Ascending aorta (tissue), 2 donors: Measurements from ENCODE around the gene NCS1. TPM values are rescaled to one million over a fixed set of nuclear protein-coding genes. Genes with fewer than 3 reads are reported as not detected.
A peak's percentile ranks its signal among the peaks of the same experiment; 100 is the strongest.
"Not testable (repeated sequence)": the region's sequence is repeated elsewhere in the genome, so short reads cannot be mapped to it uniquely, and the experiment has no call there.

Source experiments
- DNase-seq, 2 donors: peaks; one replicate each; pipeline ENCODE4 v3.0.0-alpha.2; 2019; ENCODE audit warnings: low spot score in 2 of 2
- H3K27ac ChIP-seq, 2 donors: fragments of 200-600 bp; sonication (generic); one replicate each; pipeline ENCODE4 v1.5.1; 2016 to 2017; ENCODE audit warnings: mild to moderate bottlenecking in 1 of 2
- H3K27me3 ChIP-seq: fragments of 200-600 bp; sonication (generic); one replicate; pipeline ENCODE4 v1.5.1; 2017
- H3K36me3 ChIP-seq, 2 donors: fragments of 200-600 bp; sonication (generic); one replicate each; pipeline ENCODE4 v1.5.1; 2016
- H3K4me1 ChIP-seq, 2 donors: fragments of 200-600 bp; sonication (generic); one replicate each; pipeline ENCODE4 v1.5.1; 2016 to 2017; ENCODE audit warnings: mild to moderate bottlenecking in 1 of 2
- H3K4me3 ChIP-seq, 2 donors: fragments of 200-600 bp; sonication (generic); one replicate each; pipeline ENCODE4 v1.5.1; 2016 to 2017; ENCODE audit warnings: mild to moderate bottlenecking in 1 of 2
- H3K9me3 ChIP-seq, 2 donors: fragments of 200-600 bp; sonication (generic); one replicate each; pipeline ENCODE4 v1.5.1; 2016
- intact Hi-C: fragments of 100-400 bp; cut with DNase I; formaldehyde crosslinking; loops from one replicate; pipeline ENCODE4 v1.15.1; 2023
- total RNA-seq: library from RNA; depleted of rRNA; stranded (reverse); fragments of >200 nt; gene quantifications from one replicate; pipeline ENCODE4 v1.1.0, GENCODE V29; 2016
- TF ChIP-seq, protein P1 (sequence below), 3 experiments: fragments of 200-600 bp in 2 of 3; fragments of 450-650 bp in 1 of 3; sonication (generic) in 2 of 3; IDR thresholded peaks; one replicate each; pipeline ENCODE4 v1.5.1; 2016 to 2019; ENCODE audit warnings: antibody characterized with exemption in 3 of 3, mild to moderate bottlenecking in 1 of 3, moderate library complexity in 1 of 3

Gene NCS1
- total RNA-seq, 1 donor from 2014 or later = 34.7 TPM

GRCh38 chr9:130256644-130257043, 84.4 kb downstream of the NCS1 start:
- intact Hi-C loops = no loop called here
- H3K27me3 ChIP-seq = no peaks in the 10 kb centered on the region
- no peak overlapping the region for H3K4me3 ChIP-seq
- H3K4me1 ChIP-seq = no peaks in the 10 kb centered on the region
- H3K9me3 ChIP-seq = no peaks in the 10 kb centered on the region
- H3K36me3 ChIP-seq = no peaks in the 10 kb centered on the region
- TF ChIP-seq, protein P1, sequence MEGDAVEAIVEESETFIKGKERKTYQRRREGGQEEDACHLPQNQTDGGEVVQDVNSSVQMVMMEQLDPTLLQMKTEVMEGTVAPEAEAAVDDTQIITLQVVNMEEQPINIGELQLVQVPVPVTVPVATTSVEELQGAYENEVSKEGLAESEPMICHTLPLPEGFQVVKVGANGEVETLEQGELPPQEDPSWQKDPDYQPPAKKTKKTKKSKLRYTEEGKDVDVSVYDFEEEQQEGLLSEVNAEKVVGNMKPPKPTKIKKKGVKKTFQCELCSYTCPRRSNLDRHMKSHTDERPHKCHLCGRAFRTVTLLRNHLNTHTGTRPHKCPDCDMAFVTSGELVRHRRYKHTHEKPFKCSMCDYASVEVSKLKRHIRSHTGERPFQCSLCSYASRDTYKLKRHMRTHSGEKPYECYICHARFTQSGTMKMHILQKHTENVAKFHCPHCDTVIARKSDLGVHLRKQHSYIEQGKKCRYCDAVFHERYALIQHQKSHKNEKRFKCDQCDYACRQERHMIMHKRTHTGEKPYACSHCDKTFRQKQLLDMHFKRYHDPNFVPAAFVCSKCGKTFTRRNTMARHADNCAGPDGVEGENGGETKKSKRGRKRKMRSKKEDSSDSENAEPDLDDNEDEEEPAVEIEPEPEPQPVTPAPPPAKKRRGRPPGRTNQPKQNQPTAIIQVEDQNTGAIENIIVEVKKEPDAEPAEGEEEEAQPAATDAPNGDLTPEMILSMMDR (IDR thresholded peaks at IDR 0.05) = no peak
- H3K27ac ChIP-seq = no peak overlapping the region
- DNase-seq = no peak

- H3K9me3 ChIP-seq, DNase-seq, H3K4me3 ChIP-seq, H3K4me1 ChIP-seq, H3K36me3 ChIP-seq, H3K27me3 ChIP-seq, H3K27ac ChIP-seq, intact Hi-C loops: not testable (repeated sequence)
Measured at GRCh38 chr9:130258137-130258536, 85.9 kb downstream of the NCS1 start.

DNA sequence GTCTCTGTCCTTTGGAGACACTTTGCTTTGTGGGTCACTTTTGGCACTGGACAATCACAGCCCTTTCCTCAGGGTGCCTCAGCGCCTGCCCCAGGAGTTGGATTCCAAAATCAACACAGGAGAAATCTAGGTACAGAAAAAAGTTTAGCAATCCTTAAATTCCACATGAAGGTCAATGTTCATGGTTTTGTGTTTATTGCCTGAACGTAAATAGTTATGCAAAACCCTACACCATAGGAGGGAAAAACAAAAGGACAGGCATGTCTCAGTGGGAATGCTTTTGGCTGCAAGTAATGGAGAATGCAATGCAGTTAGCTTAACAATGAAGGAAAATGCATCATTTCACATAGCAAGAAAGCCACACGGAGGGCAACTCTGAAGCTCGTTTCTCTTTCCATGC, 86.8 kb downstream of the NCS1 start:
- Histone ChIP-seq H3K27ac (no peak overlapping the region), H3K9me3 (no peaks in the 10 kb centered on the region), H3K36me3 (no peaks in the 10 kb centered on the region), H3K4me3 (no peak overlapping the region), H3K27me3 (no peaks in the 10 kb centered on the region), H3K4me1 (no peaks in the 10 kb centered on the region)
- DNase-seq = no peak
- intact Hi-C loops = no loop called here
- TF ChIP-seq, protein P1 (IDR thresholded peaks at IDR 0.05) = no peak

GRCh38 chr9:130260816-130261765, 88.9 kb downstream of the NCS1 start:
- Histone ChIP-seq H3K4me1 (peaks cover 0 to 8% of the 10 kb centered on the region in 2 donors), H3K27ac (no peak overlapping the region), H3K27me3 (peaks cover 14% of the 10 kb centered on the region), H3K36me3 (no peaks in the 10 kb centered on the region), H3K9me3 (no peaks in the 10 kb centered on the region), H3K4me3 (no peak overlapping the region)
- intact Hi-C loops = no loop called here
- TF ChIP-seq, protein P1 (IDR thresholded peaks at IDR 0.05) = no peak
- peak in 1 of 2 donors; percentile 52 for DNase-seq

DNA sequence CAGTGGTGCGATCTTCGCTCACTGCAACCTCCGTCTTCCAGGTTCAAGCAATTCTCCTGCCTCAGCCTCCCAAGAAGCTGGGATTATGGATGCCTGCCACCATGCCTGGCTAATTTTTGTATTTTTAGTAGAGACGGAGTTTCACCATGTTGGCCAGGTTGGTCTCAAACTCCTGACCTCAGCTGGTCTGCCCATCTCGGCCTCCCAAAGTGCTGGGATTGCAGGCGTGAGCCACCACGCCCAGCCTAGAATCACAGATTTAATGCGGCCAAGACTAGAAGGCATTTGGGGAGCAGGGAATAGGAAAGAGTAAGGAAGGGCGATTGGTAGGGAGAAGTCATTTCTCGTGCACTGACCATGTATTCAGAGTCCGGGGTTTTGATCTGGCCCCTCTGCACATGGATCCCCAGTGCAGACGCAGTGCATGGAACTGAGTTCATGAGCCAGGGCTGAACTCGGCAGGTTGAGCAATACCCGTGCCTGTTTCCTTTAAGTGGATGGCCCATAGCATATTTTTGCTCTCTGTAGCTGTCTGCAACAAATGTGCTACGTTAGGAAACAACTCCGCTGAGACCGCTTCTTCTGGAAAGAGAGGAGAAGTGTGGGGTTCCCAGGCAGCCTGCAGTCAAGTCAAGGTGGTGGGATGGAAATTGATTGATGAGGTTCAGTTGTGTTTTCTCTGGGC, 90.0 kb downstream of the NCS1 start:
- peaks cover 17% of the 10 kb centered on the region for H3K27me3 ChIP-seq
- H3K9me3 ChIP-seq = no peaks in the 10 kb centered on the region
- peaks cover 0 to 8% of the 10 kb centered on the region in 2 donors for H3K4me1 ChIP-seq
- DNase-seq = no peak
- no peak overlapping the region for H3K27ac ChIP-seq
- intact Hi-C loops = no loop called here
- TF ChIP-seq, protein P1 (IDR thresholded peaks at IDR 0.05) = no peak
- H3K36me3 ChIP-seq = no peaks in the 10 kb centered on the region
- no peak overlapping the region for H3K4me3 ChIP-seq

GRCh38 chr9:130262771-130263170, 90.6 kb downstream of the NCS1 start:
- H3K27me3 ChIP-seq = peaks cover 17% of the 10 kb centered on the region
- intact Hi-C loops = no loop called here
- no peaks in the 10 kb centered on the region for H3K36me3 ChIP-seq
- H3K4me3 ChIP-seq = no peak overlapping the region
- H3K4me1 ChIP-seq = peaks cover 0 to 8% of the 10 kb centered on the region in 2 donors
- TF ChIP-seq, protein P1 (IDR thresholded peaks at IDR 0.05) = no peak
- peak in 1 of 2 donors; percentile 35 for DNase-seq
- no peak overlapping the region for H3K27ac ChIP-seq
- H3K9me3 ChIP-seq = no peaks in the 10 kb centered on the region
